Thyroid gland (tissue), 4 donors: ENCODE measurements around the gene C5orf24. TPM values are rescaled to one million over a fixed set of nuclear protein-coding genes. Genes with fewer than 3 reads are reported as not detected.
"Not testable (repeated sequence)": the region's sequence is repeated elsewhere in the genome, so short reads cannot be mapped to it uniquely, and the experiment has no call there.

Source experiments
- DNase-seq, 2 donors: peaks; one replicate each; pipeline ENCODE4 v3.0.0-alpha.2; 2019
- H3K27ac ChIP-seq, 3 donors: fragments of 200-600 bp; sonication (generic); 1 replicate in 2 of 3; 2 replicates in 1 of 3; pipeline ENCODE4 v1.5.1; 2016 to 2019; ENCODE audit warnings: mild to moderate bottlenecking in 1 of 3, moderate library complexity in 1 of 3
- H3K27me3 ChIP-seq: fragments of 200-600 bp; sonication (generic); one replicate; pipeline ENCODE4 v1.5.1; 2019
- H3K36me3 ChIP-seq, 2 donors: fragments of 200-600 bp; sonication (generic); one replicate each; pipeline ENCODE4 v1.5.1; 2016 to 2019
- H3K4me1 ChIP-seq, 2 donors: fragments of 200-600 bp; sonication (generic); one replicate each; pipeline ENCODE4 v1.5.1; 2017 to 2019
- H3K4me3 ChIP-seq, 3 donors: fragments of 200-600 bp; sonication (generic); replicated peaks in 1 of 3; 1 replicate in 2 of 3; 2 replicates in 1 of 3; pipeline ENCODE4 v1.5.1; 2016; ENCODE audit warnings: mild to moderate bottlenecking in 1 of 3
- H3K9me3 ChIP-seq: fragments of 200-600 bp; sonication (generic); one replicate; pipeline ENCODE4 v1.5.1; 2017
- CTCF ChIP-seq, 6 experiments: fragments of 200-600 bp in 3 of 6; fragments of 450-650 bp in 3 of 6; sonication (generic) in 3 of 6; IDR thresholded peaks; one replicate each; pipeline ENCODE4 v1.5.1; 2016 to 2019; ENCODE audit warnings: antibody characterized with exemption in 6 of 6, mild to moderate bottlenecking in 2 of 6, inconsistent platforms in 1 of 6, moderate library complexity in 1 of 6
- POLR2A ChIP-seq, 2 donors: fragments of 450-650 bp; IDR thresholded peaks; one replicate each; pipeline ENCODE4 v1.6.1; 2017; ENCODE audit warnings: antibody characterized with exemption in 2 of 2, mild to moderate bottlenecking in 2 of 2, moderate library complexity in 1 of 2
- WGBS, 2 donors: methylation state at CpG; one replicate each; pipeline ENCODE4 v1.1.5; 2017; 5-methylcytosine and 5-hydroxymethylcytosine counted together
- intact Hi-C: fragments of 100-400 bp; cut with DNase I; formaldehyde crosslinking; loops from one replicate; pipeline ENCODE4 v1.15.1; 2023
- total RNA-seq, 4 donors: library from RNA; depleted of rRNA; stranded (reverse); fragments of >200 nt; gene quantifications; one replicate each; pipeline ENCODE4 v1.2.3, GENCODE V29; 2016

Gene C5orf24
- total RNA-seq, 4 donors from 2014 or later: 52.5 to 66.6 (median 61.0) TPM

GRCh38 chr5:134874831-134875655, 29.3 kb downstream of the C5orf24 start:
- H3K4me3 ChIP-seq: peak overlapping the region; percentile 16 to 91 (median 77)
- intact Hi-C loops: no loop called here
- WGBS, 2 donors: 10 to 13% methylated on average over 18 to 20 of the region's 20 CpGs
- peak overlapping the region; percentile 89 to 94 (median 91) for H3K27ac ChIP-seq
- TF ChIP-seq CTCF (IDR thresholded peaks at IDR 0.05) (no peak), POLR2A (IDR thresholded peaks at IDR 0.05) (peak in 1 of 2 donors; percentile 12)
- peak; percentile 39 to 45 for DNase-seq
- H3K36me3 ChIP-seq: no peaks in the 10 kb centered on the region
- no peaks in the 10 kb centered on the region for H3K9me3 ChIP-seq
- no peaks in the 10 kb centered on the region for H3K27me3 ChIP-seq
- peaks cover 33 to 51% of the 10 kb centered on the region in 2 donors for H3K4me1 ChIP-seq

GRCh38 chr5:134877159-134877558, 31.4 kb downstream of the C5orf24 start:
- Histone ChIP-seq H3K4me1 (peaks cover 33 to 61% of the 10 kb centered on the region in 2 donors), H3K4me3 (no peak overlapping the region), H3K27ac (peak overlapping the region in 2 of 3 donors; percentile 6 to 94), H3K27me3 (no peaks in the 10 kb centered on the region), H3K9me3 (no peaks in the 10 kb centered on the region), H3K36me3 (no peaks in the 10 kb centered on the region)
- DNase-seq: no peak
- no peak for TF ChIP-seq POLR2A (IDR thresholded peaks at IDR 0.05)
- no peak for TF ChIP-seq CTCF (IDR thresholded peaks at IDR 0.05)
- intact Hi-C loops: no loop called here

GRCh38 chr5:134878403-134878802, 32.6 kb downstream of the C5orf24 start:
- intact Hi-C loops: no loop called here
- no peaks in the 10 kb centered on the region for H3K9me3 ChIP-seq
- peaks cover 33 to 66% of the 10 kb centered on the region in 2 donors for H3K4me1 ChIP-seq
- TF ChIP-seq CTCF (IDR thresholded peaks at IDR 0.05) (no peak), POLR2A (IDR thresholded peaks at IDR 0.05) (no peak)
- no peaks in the 10 kb centered on the region for H3K36me3 ChIP-seq
- H3K4me3 ChIP-seq: no peak overlapping the region
- DNase-seq: peak; percentile 44 to 47
- peak overlapping the region in 1 of 3 donors; percentile 24 for H3K27ac ChIP-seq
- no peaks in the 10 kb centered on the region for H3K27me3 ChIP-seq
- WGBS, 2 donors: 90 to 93% methylated on average over 3 of the region's 3 CpGs

GRCh38 chr5:134879456-134879855, 33.7 kb downstream of the C5orf24 start:
- intact Hi-C loops: no loop called here
- no peaks in the 10 kb centered on the region for H3K36me3 ChIP-seq
- H3K27ac ChIP-seq: peak overlapping the region; percentile 70 to 79 (median 77)
- DNase-seq: peak; percentile 71 to 72
- H3K4me1 ChIP-seq: peaks cover 34 to 64% of the 10 kb centered on the region in 2 donors
- TF ChIP-seq POLR2A (IDR thresholded peaks at IDR 0.05): no peak
- no peak for TF ChIP-seq CTCF (IDR thresholded peaks at IDR 0.05)
- no peaks in the 10 kb centered on the region for H3K9me3 ChIP-seq
- WGBS, 2 donors: 17 to 42% methylated on average over 3 of the region's 3 CpGs
- no peaks in the 10 kb centered on the region for H3K27me3 ChIP-seq
- no peak overlapping the region for H3K4me3 ChIP-seq

GRCh38 chr5:134880937-134881336, 35.2 kb downstream of the C5orf24 start:
- H3K9me3 ChIP-seq, intact Hi-C loops, H3K36me3 ChIP-seq, H3K27me3 ChIP-seq, DNase-seq, H3K4me3 ChIP-seq: not testable (repeated sequence)
- peak overlapping the region; percentile 70 to 79 (median 77) for H3K27ac ChIP-seq
- peaks cover 35 to 55% of the 10 kb centered on the region in 2 donors for H3K4me1 ChIP-seq
- 32 to 44% methylated on average over 2 of the region's 3 CpGs for WGBS, 2 donors

- DNase-seq, intact Hi-C loops: not testable (repeated sequence)
- no CpG with 5 or more reads among the region's 30 CpGs for WGBS, 2 donors
Measured at GRCh38 chr5:134881711-134882110, 35.9 kb downstream of the C5orf24 start.

More at GRCh38 chr5:134881711-134882110, 35.9 kb downstream of the C5orf24 start:
- peaks cover 33 to 54% of the 10 kb centered on the region in 2 donors for H3K4me1 ChIP-seq
- not testable (repeated sequence) for H3K27me3 ChIP-seq, H3K36me3 ChIP-seq, H3K9me3 ChIP-seq, H3K4me3 ChIP-seq
- H3K27ac ChIP-seq: peak overlapping the region in 2 of 3 donors; percentile 36 to 58
